ENCODE measurements around the gene ENPP7.

ENPP7 gene

DNA sequence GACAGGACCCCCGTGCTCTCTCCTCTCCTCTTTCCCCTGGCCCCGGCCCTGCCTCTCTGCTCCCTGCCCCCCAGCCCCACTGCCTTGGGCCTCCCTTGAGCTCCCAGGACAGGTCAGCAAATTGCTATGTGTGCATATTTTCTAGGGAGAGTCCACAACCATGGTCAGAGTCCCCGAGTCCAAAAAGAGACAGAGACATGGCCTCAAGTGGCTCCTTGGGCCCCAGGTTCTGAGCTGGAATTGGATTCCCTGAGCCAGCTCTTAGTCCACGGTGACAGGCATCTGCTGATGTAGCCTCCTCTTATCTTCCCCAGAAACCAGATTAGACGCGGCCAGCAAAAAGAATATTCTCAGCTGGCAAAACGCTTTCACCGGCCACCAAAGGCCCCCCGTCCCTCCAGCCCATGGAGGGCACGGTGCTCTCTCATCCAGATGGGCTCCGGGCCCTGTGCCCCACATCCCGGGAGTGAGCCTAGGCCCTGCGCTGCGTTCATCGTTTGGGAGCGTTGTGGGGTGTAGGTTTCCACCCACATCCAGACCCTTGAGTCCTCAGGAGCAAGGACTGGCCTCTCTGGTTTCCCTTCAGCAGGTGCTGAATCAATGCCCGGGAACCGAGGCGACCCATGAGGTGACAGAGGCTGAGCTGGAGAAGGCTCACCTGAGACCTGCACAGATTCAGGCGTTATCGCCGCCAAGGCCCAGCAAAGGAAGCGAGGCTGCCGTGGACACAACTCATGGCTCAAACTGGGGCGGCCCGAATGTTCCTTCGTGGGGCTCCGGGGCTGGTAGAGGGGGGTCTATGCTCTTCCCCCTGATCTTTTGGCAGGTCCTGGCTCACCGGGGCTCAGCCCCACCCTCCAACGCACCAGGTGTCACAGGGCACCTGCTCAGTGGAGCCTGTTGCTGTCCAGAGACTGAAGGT lies 16.3 kb upstream of the ENPP7 start:
- Histone ChIP-seq H3K36me3 (no peaks in the 10 kb centered on the region), H3K9me3 (ENCODE audit: severe bottlenecking) (no peaks in the 10 kb centered on the region), H3K27me3 (ENCODE audit: insufficient read depth, low read depth, severe bottlenecking) (no peaks in the 10 kb centered on the region), H3K27ac (no peak overlapping the region), H3K4me3 (ENCODE audit: low read depth, low read length) (no peak overlapping the region)
- TF ChIP-seq, protein P1, sequence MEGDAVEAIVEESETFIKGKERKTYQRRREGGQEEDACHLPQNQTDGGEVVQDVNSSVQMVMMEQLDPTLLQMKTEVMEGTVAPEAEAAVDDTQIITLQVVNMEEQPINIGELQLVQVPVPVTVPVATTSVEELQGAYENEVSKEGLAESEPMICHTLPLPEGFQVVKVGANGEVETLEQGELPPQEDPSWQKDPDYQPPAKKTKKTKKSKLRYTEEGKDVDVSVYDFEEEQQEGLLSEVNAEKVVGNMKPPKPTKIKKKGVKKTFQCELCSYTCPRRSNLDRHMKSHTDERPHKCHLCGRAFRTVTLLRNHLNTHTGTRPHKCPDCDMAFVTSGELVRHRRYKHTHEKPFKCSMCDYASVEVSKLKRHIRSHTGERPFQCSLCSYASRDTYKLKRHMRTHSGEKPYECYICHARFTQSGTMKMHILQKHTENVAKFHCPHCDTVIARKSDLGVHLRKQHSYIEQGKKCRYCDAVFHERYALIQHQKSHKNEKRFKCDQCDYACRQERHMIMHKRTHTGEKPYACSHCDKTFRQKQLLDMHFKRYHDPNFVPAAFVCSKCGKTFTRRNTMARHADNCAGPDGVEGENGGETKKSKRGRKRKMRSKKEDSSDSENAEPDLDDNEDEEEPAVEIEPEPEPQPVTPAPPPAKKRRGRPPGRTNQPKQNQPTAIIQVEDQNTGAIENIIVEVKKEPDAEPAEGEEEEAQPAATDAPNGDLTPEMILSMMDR (IDR thresholded peaks at IDR 0.05; ENCODE audit: low read depth, low read length) = no peak
- DNase-seq = no peak

DNA sequence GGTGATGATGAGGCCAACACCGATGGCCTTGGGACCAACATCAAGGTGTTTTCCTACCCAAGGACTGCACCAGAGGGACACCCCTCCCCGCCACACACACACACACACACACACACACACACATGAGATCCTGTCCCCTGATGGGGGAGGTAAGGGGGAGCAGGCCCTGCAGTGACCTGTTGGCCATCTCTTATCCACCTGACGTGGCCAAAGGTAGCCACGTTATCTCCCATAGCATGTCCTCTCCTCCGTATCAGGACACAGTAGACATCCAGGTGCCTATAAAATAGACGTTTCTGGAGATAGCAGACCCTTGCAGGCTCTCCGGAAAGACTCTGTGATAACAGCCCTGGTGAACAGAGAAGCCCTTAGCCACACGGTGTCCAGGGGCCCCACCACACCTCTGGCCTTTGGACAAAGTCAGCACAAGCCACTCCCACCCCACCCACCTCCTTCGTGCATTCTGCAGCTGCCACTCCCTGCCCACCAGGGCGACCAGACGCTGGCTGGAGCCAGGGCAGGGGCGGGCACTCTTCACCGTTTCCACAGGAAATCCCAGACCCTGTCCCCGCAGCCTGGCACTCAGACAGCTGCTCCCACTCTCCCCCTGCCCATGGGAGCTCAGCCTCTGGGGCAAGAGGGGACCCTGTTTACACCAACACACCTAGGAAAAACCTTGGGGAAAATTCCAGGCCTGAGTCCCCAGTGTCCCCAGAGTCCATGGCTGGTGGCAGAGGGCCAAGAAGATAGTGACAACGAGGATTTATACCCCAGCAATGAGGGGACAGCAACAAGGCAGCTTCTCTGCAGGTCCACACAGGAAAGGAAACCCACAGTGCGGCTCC lies 15.4 kb upstream of the ENPP7 start:
- H3K36me3 ChIP-seq = no peaks in the 10 kb centered on the region
- DNase-seq = no peak

DNA sequence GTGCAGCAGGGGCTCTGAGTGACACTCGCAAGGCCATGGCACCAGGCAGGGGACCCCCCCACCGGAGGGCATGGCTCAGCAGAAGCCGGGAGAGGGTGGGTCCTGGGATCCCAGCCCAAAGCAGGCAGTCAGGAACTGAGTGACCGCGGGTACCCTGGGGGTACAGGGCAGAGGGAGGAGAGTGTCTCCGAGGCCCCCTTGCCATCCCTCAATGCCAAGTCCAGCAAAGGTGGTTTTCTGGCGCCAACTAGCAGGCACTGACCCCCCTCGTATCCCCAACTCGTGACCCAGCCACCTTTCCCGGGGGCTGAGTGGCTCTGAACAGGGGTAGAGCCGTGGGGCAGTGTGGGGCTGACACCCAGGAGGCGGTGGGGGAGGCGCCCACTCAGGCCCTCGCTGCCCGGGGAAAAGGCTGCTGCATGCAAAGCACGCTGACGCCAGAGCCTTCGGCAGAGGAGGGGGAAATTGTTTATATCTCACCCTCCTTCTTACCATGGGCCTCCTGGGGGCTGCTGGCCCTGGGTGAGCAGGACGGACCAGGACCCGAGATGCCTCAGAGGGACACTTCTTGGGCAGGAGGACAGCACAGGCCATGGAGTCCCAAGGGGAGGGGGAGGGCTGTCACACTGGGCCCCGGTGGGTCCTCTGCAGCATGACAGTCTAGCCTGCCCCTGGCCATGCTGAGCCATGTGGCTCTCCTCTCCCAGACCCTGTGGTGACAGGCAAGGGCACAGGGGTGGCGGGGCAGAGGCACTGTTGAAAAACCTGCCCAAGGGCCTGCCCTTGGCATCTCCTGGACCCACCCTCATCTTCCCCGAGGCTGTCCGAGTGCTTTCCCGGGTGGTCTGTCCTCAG lies 14.6 kb upstream of the ENPP7 start:
- DNase-seq = no peak
- no peak overlapping the region for H3K27ac ChIP-seq
- TF ChIP-seq, protein P1 (IDR thresholded peaks at IDR 0.05; ENCODE audit: low read depth, low read length) = no peak

More for the DNA sequence above, 15.4 kb upstream of the ENPP7 start:
- H3K27me3 ChIP-seq (ENCODE audit: insufficient read depth, low read depth, severe bottlenecking) = no peaks in the 10 kb centered on the region
- no peak overlapping the region for H3K4me3 ChIP-seq (ENCODE audit: low read depth, low read length)
- TF ChIP-seq, protein P1 (IDR thresholded peaks at IDR 0.05; ENCODE audit: low read depth, low read length) = no peak
- no peaks in the 10 kb centered on the region for H3K9me3 ChIP-seq (ENCODE audit: severe bottlenecking)
- no peak overlapping the region for H3K27ac ChIP-seq

DNA sequence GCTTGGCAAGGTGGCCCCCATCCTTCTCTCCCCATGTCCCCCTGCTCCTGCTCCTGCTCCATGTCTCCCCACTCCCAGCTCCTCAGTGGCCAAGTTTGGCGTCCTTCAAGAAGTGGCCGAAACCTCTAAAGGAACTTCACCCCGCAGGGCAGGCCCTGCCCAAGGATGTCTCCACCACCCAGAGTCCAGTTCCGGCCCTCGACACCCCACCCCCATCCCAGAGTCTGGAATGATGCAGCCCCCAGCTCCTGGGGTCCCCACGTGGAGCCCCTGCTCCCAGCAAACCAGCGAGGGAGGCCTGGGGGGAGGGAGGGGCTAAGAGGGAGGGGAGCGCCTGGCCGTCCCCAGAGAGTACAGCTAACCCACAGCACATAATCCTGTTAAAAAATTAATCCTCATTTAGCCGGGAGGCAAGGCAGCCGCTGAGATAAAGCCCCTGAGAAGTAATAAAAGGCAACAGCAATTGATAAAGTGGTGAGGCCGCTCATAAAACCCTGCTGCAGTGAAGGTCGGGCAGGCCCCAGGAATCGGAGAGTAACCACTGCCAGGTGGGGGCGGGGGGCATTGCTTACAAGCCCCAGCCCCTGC lies 9.9 kb upstream of the ENPP7 start:
- DNase-seq = peak; percentile 89
- H3K36me3 ChIP-seq = no peaks in the 10 kb centered on the region
- TF ChIP-seq, protein P1 (IDR thresholded peaks at IDR 0.05; ENCODE audit: low read depth, low read length) = no peak
- H3K27ac ChIP-seq = peak overlapping the region; percentile 68
- H3K27me3 ChIP-seq (ENCODE audit: insufficient read depth, low read depth, severe bottlenecking) = no peaks in the 10 kb centered on the region
- H3K9me3 ChIP-seq (ENCODE audit: severe bottlenecking) = no peaks in the 10 kb centered on the region
- H3K4me3 ChIP-seq (ENCODE audit: low read depth, low read length) = peak overlapping the region; percentile 20

More for the DNA sequence above, 14.6 kb upstream of the ENPP7 start:
- Histone ChIP-seq H3K4me3 (ENCODE audit: low read depth, low read length) (no peak overlapping the region), H3K36me3 (no peaks in the 10 kb centered on the region), H3K27me3 (ENCODE audit: insufficient read depth, low read depth, severe bottlenecking) (no peaks in the 10 kb centered on the region), H3K9me3 (ENCODE audit: severe bottlenecking) (no peaks in the 10 kb centered on the region)

All from WERI-Rb-1 (cell line).